ENCODE data around the gene DCHS2.
"Not testable (repeated sequence)": the region's sequence is repeated elsewhere in the genome, so short reads cannot be mapped to it uniquely, and the experiment has no call there.

DCHS2 gene

DNA sequence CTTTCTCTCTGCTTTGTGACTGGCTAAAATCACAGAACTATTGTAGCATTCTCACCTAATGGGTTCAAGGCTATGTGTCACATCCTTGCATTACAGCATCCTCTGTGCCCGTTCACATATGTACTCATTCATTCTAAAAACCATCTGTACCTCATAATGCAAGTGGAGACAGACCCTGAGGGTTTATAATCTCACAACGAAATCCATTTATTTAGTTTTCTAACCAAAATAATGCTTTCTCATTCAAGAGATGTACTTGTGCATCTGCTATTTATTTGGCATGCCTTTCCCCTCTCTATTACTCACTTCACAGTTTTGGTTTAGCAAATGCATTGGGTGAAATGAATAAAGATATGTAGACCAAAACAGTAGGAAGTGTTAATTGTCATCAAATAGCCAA lies 261.5 kb downstream of the DCHS2 start:
- no peak for DNase-seq (ENCODE audit: low read depth, low spot score)

DNA sequence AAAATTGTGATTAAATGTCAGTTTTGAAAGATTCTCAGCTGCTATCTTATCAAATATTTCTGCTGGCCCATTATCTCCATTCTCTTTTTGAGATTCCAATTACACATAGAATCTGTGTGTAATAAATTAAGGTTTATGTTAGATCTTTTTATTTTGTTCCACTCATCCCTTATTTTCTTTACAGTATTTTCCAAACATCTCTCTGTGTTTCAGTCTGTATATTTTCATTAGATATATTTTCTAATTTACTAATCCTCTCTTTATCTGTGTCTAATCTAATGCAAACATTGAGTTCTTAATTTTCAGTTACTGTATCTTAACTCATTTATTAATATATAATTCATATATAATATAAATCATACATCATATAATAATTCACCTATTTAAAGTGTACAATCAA lies 268.7 kb downstream of the DCHS2 start:
- no peak for DNase-seq (ENCODE audit: low read depth, low spot score)

DNA sequence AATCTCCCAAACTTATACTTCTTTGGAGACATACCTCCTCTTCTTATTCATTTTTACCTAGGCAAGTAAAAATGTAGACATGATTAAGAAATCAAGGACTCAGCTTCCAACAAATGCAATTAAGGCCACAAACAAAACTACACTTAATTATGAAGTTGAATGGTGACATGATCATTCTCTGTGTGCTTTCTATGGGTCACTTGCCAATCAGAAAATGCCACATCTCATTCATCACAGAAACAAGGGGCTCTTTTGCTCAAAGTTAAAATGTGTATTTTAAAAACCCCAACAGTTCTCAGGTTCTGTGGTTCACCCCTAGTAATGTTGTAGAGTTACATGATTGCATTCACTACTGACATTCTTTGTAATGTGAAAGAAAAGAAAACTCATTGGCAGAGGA lies 273.5 kb downstream of the DCHS2 start:
- DNase-seq (ENCODE audit: low read depth, low spot score): no peak

DNA sequence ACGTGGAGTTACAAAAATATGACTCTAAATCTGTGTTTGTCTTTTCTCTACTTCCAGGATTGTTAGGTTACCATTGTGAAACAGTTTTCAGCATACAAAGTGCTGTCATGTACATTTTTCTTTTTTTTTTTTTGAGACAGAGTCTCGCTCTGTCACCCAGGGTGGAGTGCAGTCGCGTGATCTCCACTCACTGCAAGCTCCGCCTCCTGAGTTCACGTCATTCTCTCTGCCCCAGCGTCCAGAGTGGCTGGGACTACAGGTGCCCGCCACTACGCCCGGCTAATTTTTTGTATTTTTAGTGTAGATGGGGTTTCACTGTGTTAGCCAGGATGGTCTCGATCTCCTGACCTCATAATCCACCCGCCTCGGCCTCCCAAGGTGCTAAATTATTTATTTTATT lies 274.2 kb downstream of the DCHS2 start:
- not testable (repeated sequence) for DNase-seq (ENCODE audit: low read depth, low spot score)

DNA sequence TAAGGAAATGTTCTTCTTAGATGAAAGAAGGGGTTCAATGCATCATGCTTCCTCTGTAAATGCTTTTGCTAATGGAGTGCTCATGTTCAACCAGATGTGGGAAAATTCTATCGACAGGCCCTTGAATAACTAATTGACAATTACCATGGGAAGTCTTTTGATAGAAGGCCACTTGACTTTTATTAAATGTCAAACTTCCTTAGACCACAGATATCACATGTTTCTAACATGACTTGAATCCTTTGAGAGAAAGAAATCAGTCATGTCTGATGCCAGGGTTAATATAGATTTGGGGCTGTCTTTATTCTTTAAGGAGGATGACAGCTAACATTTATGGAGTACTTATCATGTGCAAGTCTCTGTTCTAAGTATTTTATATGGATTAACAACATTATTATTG lies 280.1 kb downstream of the DCHS2 start:
- no peak for DNase-seq (ENCODE audit: low read depth, low spot score)

DNA sequence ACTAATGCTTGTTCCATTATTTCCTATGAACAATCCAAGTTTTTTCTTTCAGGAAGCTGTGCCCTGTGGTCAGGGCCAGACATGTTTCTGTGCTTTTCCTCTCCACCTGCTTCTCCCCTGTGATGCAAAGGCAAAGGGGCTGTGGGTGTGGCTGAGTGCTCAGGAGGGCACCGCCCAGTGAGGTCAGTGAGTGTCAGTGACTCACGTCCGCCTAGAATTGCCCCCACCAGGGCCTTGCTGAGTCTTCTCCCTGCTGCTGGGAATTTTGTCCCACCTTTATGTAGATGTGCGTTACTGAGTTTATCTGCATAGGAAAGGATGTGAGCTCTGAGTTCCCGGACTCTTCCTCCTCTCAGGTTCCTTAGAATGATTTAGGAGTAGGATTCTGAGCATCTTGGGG lies 283.2 kb downstream of the DCHS2 start:
- DNase-seq (ENCODE audit: low read depth, low spot score): peak; percentile 45

DNA sequence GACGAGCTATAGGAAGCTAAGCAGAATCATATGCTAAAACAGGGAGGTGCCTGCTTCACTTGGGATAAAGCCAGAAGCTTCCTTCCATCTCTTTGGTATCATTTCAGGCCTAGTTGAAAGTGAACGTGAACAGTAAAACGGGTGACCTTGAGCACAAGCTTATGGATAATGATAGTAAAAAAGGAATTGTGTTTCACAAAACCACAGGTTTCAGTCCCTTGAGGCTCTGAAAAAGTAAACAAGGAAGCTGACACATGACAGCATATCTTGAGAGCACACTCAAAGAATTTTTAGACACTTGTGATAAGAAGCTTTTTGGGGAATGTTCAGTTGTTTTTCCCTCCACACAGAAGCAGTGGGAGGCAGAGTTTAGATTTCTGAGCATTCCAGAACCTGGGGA lies 286.1 kb downstream of the DCHS2 start:
- no peak for DNase-seq (ENCODE audit: low read depth, low spot score)

DNA sequence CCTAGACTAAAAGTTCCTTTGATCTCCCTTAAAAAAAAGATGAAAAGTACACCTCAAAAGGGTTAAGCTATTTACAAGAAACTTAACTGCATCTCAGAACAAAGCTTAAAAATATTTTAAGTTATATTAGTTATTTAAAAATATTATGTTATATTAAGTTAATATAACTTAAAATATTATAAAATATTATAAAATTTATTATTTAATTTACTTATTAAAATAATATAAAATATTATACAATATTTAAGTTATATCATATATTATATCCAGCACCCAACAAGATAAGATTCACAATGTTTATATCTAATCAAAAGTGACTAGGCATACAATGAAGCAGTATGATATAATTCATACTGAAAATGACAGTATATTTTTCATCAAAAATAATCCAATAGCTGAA lies 296.9 kb downstream of the DCHS2 start:
- DNase-seq (ENCODE audit: low read depth, low spot score): no peak

DNA sequence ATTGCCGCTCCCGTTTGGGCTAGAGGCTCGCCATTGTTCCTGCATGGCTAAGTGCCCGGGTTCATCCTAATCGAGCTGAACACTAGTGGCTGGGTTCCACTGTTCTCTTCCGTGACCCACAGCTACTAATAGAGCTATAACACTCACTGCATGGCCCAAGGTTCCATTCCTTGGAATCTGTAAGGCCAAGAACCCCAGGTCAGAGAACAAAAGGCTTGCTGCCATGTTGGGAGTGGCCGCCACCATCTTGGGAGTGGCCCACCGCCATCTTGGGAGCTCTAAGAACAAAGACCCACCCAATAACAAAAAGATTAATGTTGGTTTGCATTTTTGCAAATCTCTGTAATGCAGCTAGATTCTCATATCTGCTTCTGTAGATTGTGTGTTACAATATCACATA lies 299.0 kb downstream of the DCHS2 start:
- DNase-seq (ENCODE audit: low read depth, low spot score): no peak

DNA sequence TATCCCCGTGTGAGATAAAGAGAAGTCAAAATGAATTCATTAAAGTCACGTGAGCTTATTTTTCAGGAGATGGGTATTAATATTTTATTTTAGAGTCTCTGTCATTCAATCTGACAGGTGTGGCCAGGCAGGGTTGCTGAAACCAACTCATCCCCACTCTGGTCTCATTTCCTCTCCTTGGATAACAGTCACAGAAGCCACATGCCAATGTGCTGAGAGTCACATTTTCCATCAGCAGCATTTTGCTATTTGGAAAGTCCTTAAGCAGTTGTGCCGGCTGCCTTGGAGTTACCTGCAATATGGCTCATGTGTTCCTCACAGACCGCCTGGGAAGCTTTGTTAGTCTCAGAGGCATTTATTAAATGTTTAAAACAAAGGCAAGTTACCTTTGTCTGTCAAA lies 302.3 kb downstream of the DCHS2 start:
- no peak for DNase-seq (ENCODE audit: low read depth, low spot score)

DNA sequence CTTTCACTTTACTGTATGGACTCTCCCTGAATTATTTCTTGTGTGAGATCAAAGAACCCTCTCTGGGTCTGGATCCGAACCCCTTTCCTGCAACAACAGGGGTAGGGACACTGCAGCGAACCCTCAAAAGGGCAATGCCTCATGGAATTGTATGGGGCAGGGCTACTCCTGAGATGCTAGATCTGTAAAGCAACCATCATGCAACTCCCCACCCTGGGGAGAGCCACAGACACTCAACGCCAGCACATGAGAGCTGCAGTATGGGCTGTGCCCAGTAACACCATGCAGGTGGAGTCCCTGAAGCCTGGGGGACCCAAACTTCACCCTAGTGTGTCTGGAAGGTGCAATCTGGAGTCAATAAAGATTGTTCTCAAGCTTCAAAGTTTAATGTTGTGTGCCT lies 304.7 kb downstream of the DCHS2 start:
- no peak for DNase-seq (ENCODE audit: low read depth, low spot score)

DNA sequence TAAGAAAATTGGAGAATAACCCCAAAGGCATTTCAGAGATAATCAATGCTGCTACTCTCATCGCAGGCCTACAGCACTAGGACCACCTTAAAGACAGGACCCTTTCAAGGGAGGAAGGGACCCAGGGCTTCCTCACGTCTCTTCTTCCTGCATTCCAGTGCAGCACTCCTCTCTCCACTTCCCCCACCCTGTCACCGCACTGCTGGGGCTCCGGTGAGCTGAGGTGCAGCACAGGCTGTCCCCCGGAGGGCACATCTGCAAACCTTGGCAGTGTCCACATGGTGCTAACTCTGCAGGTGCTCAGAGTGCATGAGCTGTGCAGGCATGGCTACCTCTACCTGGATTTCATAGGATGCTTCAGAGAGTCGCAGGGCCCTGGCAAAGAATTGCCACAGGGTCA lies 305.6 kb downstream of the DCHS2 start:
- no peak for DNase-seq (ENCODE audit: low read depth, low spot score)

DNA sequence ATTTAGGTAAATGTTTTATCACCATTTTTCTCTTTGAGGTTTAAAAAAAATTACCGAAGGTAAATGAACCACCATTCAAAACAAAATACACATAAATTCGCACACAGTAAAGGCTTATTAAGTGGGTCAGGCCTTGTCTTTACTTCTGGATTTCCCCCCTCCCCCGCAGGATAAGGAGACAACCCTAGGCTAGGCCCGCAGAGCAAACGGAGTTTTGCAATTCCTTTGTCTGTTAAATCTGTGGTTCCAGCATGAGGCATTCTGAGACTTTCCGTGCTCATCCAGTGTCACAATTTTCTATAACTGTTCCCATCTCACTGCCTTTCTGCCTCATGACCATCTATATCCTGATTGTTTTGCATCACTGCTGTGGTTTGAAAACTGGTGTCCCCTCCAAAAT lies 307.4 kb downstream of the DCHS2 start:
- no peak for DNase-seq (ENCODE audit: low read depth, low spot score)

DNA sequence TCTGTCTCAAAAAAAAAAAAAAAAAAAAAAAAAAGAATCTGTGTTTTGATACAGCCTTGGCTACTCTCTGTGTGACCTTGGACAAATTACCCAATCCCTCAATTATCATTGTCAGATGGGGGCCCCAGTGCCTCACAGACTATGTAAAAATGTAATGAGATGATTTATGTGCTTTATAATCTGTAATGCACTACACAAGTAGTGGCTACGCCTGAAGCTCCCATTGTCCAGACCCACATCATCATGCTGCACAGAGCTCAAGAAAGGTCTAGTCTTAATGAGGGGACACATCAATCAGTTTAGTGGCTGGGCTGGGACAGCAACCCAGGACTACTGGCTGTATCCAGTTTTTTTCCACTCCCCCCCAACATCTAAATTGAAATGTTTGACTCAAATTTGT lies 308.3 kb downstream of the DCHS2 start:
- DNase-seq (ENCODE audit: low read depth, low spot score): no peak
